ENCODE measurements around the gene C17orf50.

DNA sequence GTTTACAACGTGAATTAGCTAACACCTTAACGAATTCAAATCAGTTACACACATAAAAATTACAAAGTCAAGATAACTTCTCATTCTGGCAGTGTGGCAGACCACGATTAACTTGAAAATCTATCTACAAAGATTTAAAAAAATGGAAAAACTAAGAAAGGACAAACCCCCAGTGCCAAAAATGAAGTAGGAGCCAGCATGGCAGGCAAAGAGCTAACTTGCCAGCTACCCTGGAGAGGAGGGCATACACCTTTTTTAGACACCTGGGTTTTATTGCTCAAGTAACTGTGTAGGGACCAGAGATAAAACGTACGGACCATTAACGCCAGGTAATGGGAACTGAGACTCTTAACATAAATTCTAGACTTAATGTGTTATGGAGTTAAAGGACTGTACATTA lies 51.1 kb downstream of the C17orf50 start:
- TF ChIP-seq POLR2AphosphoS5 (IDR thresholded peaks at IDR 0.05; ENCODE audit: low read depth, low read length) (0 out of 2 replicates have a peak, but pooled peaks have one; percentile 22), POLR2A (IDR thresholded peaks at IDR 0.05; ENCODE audit: low read depth, low read length) (no peak; the same call in 1 of the 2 replicates), TAF1 (IDR thresholded peaks at IDR 0.05; ENCODE audit: borderline replicate concordance, low read depth, low read length) (no peak)
